ENCODE measurements around the gene TARBP2. TPM values are rescaled to one million over a fixed set of nuclear protein-coding genes. Genes with fewer than 3 reads are reported as not detected.

TARBP2 gene
- 16.1 TPM for total RNA-seq

GRCh38 chr12:53500776-53501614 lies at the start of gene TARBP2:
TARBP2 (plus strand) TSS chr12:53501283; CDS start chr12:53501409, 126 bp downstream.
- peak; percentile 100 for DNase-seq

- peak; percentile 100 for DNase-seq
Observed at GRCh38 chr12:53451661-53452158, 49.4 kb upstream of the TARBP2 start, which contains the start of gene PCBP2. PCBP2 (plus strand) TSS chr12:53452102; CDS start chr12:53454801, 2,699 bp downstream.

- DNase-seq: peak; percentile 94
Observed at GRCh38 chr12:53452159-53453077, 48.7 kb upstream of the TARBP2 start.

GRCh38 chr12:53453953-53454640 lies 47.0 kb upstream of the TARBP2 start:
- no peak for DNase-seq

GRCh38 chr12:53454707-53455106 lies 46.4 kb upstream of the TARBP2 start:
- no peak for DNase-seq

GRCh38 chr12:53456654-53457366 lies 44.3 kb upstream of the TARBP2 start:
- DNase-seq: no peak

GRCh38 chr12:53459097-53459496 lies 42.0 kb upstream of the TARBP2 start:
- DNase-seq: no peak

- DNase-seq: no peak
Observed at GRCh38 chr12:53461059-53461458, 40.0 kb upstream of the TARBP2 start.

- DNase-seq: no peak
Observed at GRCh38 chr12:53461591-53461990, 39.5 kb upstream of the TARBP2 start.

GRCh38 chr12:53462935-53463334 lies 38.1 kb upstream of the TARBP2 start:
- DNase-seq: no peak

GRCh38 chr12:53463802-53464560 lies 37.1 kb upstream of the TARBP2 start:
- DNase-seq: no peak

- no peak for DNase-seq
Observed at GRCh38 chr12:53464685-53465418, 36.2 kb upstream of the TARBP2 start.

GRCh38 chr12:53465679-53466078 lies 35.4 kb upstream of the TARBP2 start:
- no peak for DNase-seq

- DNase-seq: no peak
Observed at GRCh38 chr12:53466640-53467039, 34.4 kb upstream of the TARBP2 start.

- no peak for DNase-seq
Observed at GRCh38 chr12:53467082-53467481, 34.0 kb upstream of the TARBP2 start.

- DNase-seq: no peak
Observed at GRCh38 chr12:53467880-53468279, 33.2 kb upstream of the TARBP2 start.

GRCh38 chr12:53468282-53468681 lies 32.8 kb upstream of the TARBP2 start:
- no peak for DNase-seq

GRCh38 chr12:53472056-53472582 lies 29.0 kb upstream of the TARBP2 start:
- DNase-seq: no peak

- DNase-seq: no peak
Observed at GRCh38 chr12:53474077-53474476, 27.0 kb upstream of the TARBP2 start.

GRCh38 chr12:53474819-53475218 lies 26.3 kb upstream of the TARBP2 start:
- DNase-seq: no peak
